NK-92 (cell line): ENCODE data around the gene C11orf71.

Experiments used
- DNase-seq: peaks from one replicate; lab custom pipeline; 2025; ENCODE audit not compliant: unreplicated experiment; lab: John Stamatoyannopoulos, UW

The C11orf71 gene, protein sequence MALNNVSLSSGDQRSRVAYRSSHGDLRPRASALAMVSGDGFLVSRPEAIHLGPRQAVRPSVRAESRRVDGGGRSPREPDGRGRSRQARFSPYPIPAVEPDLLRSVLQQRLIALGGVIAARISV

DNA sequence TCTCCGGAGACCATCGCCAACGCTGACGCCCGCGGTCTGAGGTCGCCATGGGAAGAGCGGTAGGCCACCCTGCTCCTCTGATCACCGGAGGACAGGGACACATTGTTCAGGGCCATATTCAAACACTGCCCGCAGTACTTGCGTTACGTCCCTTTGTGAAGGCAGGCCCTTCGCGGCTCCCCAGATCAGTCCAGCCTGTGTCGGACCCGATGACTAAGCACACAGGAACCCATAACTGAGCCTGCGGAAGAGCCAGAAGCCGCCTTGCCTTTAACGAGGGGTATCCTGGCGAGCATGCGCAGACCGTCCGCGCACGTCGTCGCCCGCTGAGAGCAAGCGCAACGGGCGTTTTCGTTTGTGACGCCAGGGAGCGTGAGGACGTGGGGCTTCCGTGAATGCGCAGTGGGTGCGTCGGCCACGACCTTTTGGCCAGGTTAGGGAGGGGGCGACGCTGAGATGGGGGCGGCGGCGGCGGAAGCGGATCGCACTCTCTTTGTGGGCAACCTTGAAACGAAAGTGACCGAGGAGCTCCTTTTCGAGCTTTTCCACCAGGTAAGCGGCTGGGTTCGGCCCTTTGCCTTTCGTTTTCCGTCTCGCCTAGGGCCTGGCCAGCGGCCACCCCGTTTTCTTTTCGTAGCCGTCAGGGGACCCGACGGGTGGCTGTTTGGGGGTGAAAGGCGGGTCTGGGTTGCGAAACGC is at the start of gene C11orf71, which contains the start of gene RBM7:
Gene C11orf71, minus strand, starts transcription at position 296 of the 699 bp plus-strand sequence. Its CDS starts 180 bp downstream, at position 116.
Gene RBM7, plus strand, starts transcription at position 451 of the 699 bp plus-strand sequence. Its CDS starts 6 bp downstream, at position 457.
- peak; percentile 86 for DNase-seq

GRCh38 chr11:114449845-114450244 is 49.5 kb upstream of the C11orf71 start:
- DNase-seq, result no peak

GRCh38 chr11:114448749-114449482 is 48.6 kb upstream of the C11orf71 start:
- DNase-seq, result no peak

DNA sequence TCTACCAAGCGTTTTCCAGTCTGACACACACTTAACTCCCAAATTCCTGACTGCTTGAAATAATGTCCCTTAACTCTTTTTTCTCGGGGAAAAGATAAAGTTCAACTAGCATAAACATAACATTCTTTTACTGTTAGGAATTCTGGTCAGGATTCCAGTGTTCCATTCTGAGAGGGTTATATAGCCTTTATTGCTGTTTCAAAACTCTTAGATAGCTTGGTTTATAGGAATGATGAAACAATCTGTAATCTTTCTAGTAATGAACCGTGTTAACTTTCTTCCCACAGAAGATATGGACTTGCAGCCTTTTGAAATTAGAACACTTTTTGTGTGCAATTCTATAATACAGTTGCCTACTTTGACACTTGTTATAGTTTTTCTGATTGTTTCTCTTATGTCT is 47.6 kb upstream of the C11orf71 start:
- no peak for DNase-seq

DNA sequence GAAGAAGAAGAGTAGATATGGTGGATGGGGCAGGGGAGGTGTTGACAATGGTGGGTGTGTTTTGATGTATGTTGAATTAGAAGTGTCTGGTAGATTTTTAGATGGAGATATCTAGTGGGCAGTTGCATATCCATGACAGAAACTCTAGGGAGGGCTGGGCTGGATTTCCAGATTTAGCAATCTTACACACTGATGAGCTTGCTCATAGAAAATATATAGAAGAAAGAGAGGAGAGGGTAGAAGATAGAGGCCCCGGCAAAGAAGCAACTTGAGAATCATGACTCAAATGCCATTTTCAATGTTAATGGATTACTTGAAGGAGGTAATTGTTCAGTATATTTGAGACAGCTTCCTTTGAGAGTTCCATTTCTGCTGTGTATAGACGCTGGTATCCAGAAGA is 47.1 kb upstream of the C11orf71 start:
- no peak for DNase-seq

- DNase-seq, result no peak
Measured at GRCh38 chr11:114442536-114442935, 42.2 kb upstream of the C11orf71 start.

DNA sequence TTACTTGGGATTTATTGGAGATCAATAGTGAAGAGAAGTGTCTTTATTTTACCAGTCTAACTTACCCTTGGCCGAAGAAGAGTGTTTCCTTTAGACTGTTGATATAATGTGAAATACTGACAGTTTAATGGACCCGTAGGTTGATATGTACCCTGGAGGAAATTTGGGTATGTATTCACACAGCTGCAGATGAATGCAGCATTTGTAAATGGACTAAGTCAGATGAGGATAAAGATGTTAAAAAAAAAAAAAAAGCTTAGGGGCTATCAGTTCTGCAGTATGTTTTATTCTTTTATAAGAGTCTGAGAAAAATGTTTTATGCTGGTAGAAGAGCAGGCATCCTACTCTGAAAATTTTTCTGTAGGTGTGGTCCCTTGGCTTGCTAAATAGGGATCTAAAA is 41.6 kb upstream of the C11orf71 start:
- DNase-seq, result no peak

- no peak for DNase-seq
Measured at GRCh38 chr11:114440971-114441763, 40.9 kb upstream of the C11orf71 start.

DNA sequence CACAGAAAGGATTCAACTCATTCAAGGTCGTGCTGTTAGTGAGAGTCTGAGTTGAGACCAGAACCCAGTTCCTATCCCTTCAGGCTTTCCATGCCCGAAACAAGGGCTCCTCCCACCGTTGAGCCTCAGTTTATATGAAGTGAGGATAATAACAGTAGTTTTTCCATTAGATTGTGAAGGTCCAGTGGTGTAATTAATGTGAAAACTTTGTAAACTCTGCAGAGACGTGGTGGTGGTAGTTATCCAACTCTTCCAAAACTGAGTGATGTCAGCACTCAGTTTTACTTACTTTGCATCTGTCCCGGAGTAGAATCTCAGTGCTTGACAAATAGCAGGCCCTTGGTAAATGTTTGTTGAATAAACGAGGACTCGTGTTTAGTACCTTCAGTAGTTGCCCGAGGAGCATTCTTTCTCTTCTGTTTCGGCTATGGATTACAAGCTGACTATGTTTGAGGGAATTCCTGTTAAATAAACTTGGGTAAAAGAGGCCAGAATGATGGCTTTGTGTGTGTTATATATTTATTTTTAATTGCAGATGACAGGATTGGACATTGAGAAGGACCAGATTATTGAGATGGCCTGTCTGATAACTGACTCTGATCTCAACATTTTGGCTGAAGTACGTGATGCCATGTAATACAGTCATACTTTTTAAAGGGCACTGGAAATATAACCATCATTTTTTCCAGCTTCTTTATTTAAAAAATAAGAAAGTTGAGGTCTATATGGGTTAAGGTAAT is 40.0 kb upstream of the C11orf71 start:
- no peak for DNase-seq

DNA sequence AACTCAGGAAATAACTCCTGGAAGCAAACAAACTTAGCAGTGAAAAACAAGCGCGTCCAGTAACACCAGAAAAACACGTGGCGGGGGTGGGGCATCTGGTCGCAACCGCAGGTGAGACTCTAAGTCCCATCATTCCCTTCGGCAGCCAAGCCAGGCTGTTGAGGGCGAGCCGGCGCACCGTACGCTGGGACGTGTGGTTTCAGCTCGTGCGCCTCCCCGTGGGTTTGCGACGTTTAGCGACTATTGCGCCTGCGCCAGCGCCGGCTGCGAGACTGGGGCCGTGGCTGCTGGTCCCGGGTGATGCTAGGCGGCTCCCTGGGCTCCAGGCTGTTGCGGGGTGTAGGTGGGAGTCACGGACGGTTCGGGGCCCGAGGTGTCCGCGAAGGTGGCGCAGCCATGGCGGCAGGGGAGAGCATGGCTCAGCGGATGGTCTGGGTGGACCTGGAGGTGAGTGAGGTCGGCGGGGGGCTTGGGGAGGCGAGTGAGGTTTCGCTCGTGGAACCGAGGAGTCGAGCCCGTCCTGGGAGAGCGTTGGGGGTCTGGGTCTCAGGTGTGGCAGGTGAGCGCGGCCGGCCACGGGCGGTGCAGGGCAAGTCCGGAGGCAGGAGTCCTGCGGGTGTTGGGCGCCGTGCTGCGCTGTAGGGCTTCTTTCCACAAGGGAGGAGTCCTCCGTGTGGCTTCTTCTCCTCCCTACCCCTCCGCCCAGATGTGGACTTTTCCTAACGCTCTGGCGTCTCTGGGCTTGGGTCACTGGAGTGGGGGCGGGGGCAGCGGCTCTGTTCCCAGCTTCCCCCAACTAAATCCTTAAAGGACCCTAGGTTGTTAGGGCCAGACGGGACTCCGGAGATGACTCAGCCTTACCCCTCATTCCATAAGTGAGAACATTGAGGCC is 39.2 kb upstream of the C11orf71 start, which contains the start of gene REXO2:
Gene REXO2, plus strand, starts transcription at position 239 of the 892 bp plus-strand sequence. Its CDS starts 62 bp downstream, at position 301.
- DNase-seq, result peak; percentile 53

DNA sequence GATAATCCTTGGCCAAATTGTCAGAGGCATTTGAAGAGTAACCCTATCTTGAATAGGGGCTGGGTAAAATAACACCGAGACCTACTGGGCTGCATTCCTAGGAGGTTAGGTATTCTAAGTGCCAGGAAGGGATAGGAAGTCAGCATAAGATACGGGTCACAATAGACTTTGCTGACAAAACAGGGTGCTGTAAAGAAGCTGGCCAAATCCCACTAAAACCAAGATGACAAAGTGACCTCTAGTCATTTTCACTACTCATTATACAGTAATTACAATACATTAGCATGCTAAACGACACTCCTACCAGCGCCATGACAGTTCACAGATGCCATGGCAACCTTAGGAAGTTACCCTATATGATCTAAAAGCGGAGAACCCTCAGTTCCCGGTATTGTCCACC is 38.0 kb upstream of the C11orf71 start:
- no peak for DNase-seq

GRCh38 chr11:114433376-114433775 is 33.1 kb upstream of the C11orf71 start:
- no peak for DNase-seq

DNA sequence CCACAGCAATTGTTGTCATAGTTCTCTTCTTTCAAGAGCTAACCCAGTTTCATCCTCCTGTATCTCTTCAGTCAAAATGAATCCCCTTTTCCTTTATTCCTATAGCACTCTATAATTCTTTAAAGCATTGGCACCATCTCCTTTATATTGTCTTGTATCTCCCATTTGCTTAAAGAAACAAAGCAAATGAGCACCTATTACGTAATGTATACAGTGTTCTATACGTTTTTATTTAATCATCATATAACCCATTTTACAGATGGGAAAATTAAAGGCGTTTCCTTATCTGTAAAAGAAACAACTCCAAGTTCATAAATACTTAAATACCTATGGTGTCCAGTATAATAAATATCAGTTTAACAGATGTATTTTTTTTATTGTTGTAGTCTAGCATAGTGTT is 32.6 kb upstream of the C11orf71 start:
- no peak for DNase-seq

- no peak for DNase-seq
Measured at GRCh38 chr11:114430290-114430689, 30.0 kb upstream of the C11orf71 start.

GRCh38 chr11:114426280-114426679 is 26.0 kb upstream of the C11orf71 start:
- no peak for DNase-seq

- DNase-seq, result no peak
Measured at GRCh38 chr11:114416441-114416961, 16.2 kb upstream of the C11orf71 start.

- DNase-seq, result no peak
Measured at GRCh38 chr11:114413958-114414357, 13.6 kb upstream of the C11orf71 start.

GRCh38 chr11:114412946-114413345 is 12.6 kb upstream of the C11orf71 start:
- no peak for DNase-seq

DNA sequence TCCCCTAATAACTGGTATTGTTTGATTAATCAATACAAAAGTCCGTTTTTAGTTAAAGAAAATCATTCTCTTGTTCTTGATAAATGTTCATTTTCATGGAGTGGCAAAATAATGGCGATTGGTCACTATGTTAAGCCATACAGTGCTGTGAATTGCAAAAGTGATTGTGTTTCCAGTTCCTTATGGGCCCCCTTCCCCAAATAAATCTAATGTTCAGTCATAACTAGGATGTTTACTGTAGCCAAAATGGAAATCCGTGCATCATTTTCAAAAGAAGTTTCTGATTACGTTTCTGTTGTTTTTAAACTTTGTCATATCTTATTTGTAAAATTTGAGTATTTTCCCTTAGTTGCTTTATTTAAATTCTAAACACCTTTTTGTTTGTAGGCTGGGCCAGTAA is 1.0 kb upstream of the C11orf71 start:
- no peak for DNase-seq
